Measurements from ENCODE around the gene GGT6.
A peak's percentile ranks its signal among the peaks of the same experiment; 100 is the strongest.

GGT6 gene

DNA sequence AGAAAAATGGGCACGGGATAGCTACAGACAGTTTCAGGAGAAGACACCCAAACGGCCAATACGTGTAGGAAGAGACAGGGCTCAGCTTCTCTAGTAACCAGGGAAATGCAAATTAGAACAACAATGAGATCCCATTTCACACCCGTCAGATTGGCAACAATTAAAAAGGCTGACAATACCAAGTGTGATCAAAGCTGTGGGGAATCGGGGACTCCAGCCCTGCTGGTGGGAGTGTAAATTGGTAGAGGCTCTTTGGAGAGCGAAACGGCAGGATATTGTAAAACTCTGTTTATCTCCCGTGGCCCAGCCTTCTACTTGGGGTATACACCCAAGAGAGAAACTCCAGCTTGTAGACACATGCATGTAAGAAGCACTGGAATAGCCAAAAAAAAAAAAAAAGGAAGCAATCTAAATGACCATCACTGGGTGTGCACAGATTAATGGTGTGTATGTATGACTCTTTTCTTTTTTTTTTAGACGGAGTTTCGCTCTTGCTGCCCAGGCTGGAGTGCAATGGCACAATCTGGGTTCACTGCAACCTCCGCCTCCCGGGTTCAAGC is 32.7 kb downstream of the GGT6 start:
- no peak overlapping the region for H3K4me3 ChIP-seq (ENCODE audit: low read length)
- TF ChIP-seq, protein P1, sequence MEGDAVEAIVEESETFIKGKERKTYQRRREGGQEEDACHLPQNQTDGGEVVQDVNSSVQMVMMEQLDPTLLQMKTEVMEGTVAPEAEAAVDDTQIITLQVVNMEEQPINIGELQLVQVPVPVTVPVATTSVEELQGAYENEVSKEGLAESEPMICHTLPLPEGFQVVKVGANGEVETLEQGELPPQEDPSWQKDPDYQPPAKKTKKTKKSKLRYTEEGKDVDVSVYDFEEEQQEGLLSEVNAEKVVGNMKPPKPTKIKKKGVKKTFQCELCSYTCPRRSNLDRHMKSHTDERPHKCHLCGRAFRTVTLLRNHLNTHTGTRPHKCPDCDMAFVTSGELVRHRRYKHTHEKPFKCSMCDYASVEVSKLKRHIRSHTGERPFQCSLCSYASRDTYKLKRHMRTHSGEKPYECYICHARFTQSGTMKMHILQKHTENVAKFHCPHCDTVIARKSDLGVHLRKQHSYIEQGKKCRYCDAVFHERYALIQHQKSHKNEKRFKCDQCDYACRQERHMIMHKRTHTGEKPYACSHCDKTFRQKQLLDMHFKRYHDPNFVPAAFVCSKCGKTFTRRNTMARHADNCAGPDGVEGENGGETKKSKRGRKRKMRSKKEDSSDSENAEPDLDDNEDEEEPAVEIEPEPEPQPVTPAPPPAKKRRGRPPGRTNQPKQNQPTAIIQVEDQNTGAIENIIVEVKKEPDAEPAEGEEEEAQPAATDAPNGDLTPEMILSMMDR (conservative IDR thresholded peaks at IDR 0.05; ENCODE audit: low read depth, low read length) = no peak
- DNase-seq (ENCODE audit: low read depth) = no peak

DNA sequence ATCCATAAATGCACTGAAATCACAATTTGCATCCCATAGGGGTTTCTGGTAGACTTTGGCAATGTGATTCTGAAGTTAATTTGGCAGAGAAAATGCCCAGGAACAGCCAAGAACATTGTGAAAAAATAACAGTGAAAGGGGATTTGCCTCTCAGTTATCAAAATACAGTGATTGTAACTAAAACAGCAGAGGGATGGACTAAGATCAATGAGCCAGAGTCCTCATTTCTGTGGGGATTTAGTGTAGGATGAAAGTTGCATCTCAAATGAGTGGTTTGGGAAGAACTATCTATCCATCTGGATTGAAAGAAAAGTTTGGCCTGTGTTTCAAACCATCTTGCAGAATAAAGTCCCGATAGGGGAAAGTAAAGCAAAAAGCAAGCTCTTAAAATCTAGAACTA is 33.2 kb downstream of the GGT6 start:
- no peak overlapping the region for H3K4me3 ChIP-seq (ENCODE audit: low read length)
- TF ChIP-seq, protein P1 (conservative IDR thresholded peaks at IDR 0.05; ENCODE audit: low read depth, low read length) = no peak
- DNase-seq (ENCODE audit: low read depth) = no peak

DNA sequence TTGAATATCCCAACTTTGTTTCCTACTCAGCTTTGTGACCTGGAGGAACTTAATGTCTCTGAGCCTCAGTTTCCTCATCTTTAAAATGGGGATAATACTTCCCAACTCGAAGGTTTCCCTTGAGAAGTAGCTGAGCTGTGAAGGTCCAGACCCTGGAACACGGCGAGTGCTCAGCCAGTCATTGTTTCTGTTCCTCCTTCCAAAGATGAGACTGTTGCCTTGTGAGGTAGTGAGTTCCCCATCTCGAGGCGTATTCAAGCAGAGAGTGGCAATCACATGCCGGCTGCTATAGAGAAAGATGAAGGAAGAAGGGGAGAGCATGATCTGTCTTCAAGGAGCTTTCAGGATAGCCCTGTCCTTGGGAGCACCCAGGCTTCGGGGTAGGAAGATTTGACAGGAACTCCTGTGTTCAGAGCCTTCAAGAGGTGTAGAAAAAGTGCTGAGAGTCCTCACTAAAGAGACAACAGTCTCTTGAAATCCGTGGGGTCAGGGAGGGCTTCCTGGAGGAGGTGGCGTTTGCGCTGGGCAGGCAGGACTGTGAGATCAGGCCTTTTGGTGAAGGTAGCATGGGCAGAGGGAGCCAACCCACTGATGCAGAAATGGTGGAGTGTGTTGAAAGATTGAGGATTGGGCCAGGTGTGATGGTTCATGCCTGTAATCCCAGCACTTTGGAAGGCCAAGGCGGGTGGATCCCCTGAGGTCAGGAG is 34.5 kb downstream of the GGT6 start:
- no peak for DNase-seq (ENCODE audit: low read depth)
- TF ChIP-seq, protein P1 (conservative IDR thresholded peaks at IDR 0.05; ENCODE audit: low read depth, low read length) = no peak
- no peak overlapping the region for H3K4me3 ChIP-seq (ENCODE audit: low read length)

DNA sequence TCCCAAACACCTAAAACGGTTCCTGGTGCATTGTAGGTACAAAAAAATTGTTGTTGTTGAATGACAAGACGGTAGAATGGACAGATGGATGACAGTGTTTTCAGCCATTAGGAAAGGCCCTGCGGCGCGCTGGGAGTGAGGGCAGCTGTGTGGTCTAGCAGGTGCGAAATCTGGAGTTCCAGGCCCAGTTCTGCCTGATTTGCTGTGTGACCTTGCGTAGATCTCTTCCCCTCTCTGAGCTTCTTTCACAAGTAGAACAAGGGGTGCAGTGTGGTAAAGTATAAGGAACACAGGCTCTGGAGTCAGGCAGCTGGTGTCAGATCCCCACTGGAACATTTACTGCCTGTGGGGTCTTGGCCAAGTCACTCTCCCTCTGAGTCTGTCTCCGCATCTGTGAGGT is 36.4 kb downstream of the GGT6 start:
- TF ChIP-seq, protein P1 (conservative IDR thresholded peaks at IDR 0.05; ENCODE audit: low read depth, low read length) = no peak
- no peak overlapping the region for H3K4me3 ChIP-seq (ENCODE audit: low read length)
- DNase-seq (ENCODE audit: low read depth) = no peak

DNA sequence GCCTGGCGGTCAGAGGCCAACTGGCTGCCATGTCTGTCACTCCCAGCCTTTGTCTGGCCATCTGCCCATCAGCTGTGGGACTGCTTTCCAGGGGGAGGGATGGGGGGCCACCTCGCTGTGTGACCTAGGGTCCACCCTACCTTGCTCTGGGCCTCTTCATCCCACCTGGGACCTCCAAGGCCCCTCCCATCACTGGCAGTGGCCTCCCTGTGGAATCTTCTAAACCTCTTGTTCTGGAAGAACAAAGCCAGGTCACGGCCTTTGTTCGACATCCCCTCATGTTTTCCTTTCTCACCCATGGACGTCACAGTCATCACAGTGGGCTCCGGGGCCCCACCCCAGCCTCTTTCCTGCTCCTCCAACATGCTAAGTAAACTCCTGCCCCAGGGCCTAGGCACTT is 37.7 kb downstream of the GGT6 start:
- no peak overlapping the region for H3K4me3 ChIP-seq (ENCODE audit: low read length)
- TF ChIP-seq, protein P1 (conservative IDR thresholded peaks at IDR 0.05; ENCODE audit: low read depth, low read length) = no peak
- DNase-seq (ENCODE audit: low read depth) = no peak

DNA sequence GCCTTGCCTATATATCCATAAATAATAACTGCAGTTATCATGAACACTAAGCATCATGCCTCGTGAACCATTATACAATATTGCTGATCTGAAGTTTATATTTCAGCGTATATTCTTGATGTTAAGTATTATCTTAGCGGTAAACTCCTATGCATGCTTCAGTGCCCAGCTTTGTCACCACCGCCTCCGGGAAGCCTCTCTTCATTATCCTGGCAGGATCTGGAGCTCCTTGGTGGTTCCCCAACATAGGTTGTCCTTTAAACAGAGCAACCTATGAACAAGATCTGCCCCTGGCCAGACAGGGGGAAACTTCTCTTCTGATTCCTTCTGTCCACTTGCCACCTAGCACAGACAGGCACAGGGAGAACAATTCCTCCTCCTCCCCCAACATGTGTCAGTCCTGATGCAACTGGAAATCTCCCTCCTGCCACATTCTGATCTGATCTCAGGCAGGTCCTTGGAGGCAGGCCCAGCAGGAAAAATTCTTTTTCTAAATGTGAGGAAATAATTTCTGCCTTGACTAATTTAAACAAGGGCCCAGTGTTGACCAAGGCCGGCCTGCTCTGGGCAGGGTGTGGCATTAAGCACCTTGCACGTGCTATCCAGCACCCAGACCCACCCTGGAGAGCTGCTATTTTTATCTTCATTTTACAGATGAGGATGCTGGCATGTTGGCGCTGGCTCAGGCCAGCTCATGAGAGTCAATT is 39.3 kb downstream of the GGT6 start:
- no peak overlapping the region for H3K4me3 ChIP-seq (ENCODE audit: low read length)
- TF ChIP-seq, protein P1 (conservative IDR thresholded peaks at IDR 0.05; ENCODE audit: low read depth, low read length) = no peak
- peak; percentile 79 for DNase-seq (ENCODE audit: low read depth)

All from retinal pigment epithelial cell (primary cell).